ENCODE data around the gene SLC38A10. TPM values are rescaled to one million over a fixed set of nuclear protein-coding genes. Genes with fewer than 3 reads are reported as not detected.
A peak's percentile ranks its signal among the peaks of the same experiment; 100 is the strongest.

The SLC38A10 gene
- polyA plus RNA-seq, 1 of the 3 experiments (the other 2 are of a cell fraction) = 82.2 TPM

GRCh38 chr17:81307636-81308560 is 12.8 kb upstream of the SLC38A10 start:
- Histone ChIP-seq H3K79me2 (ENCODE audit: insufficient read depth) (no peaks in the 10 kb centered on the region), H3K9me3 (no peaks in the 10 kb centered on the region), H4K20me1 (ENCODE audit: insufficient read depth) (no peaks in the 10 kb centered on the region), H3K4me1 (ENCODE audit: control insufficient read depth in 1 of 2, insufficient read depth in 2 of 2, low read depth in 1 of 2, low read length in 1 of 2) (peaks cover 0 to 87% of the 10 kb centered on the region in 2 experiments; a peak in 2 of 4 replicates), H3K9ac (no peak overlapping the region), H3K4me3 (ENCODE audit: low read depth in 2 of 2, low read length in 1 of 2) (no peak overlapping the region), H2AFZ (ENCODE audit: low read depth) (no peak overlapping the region), H3F3A (replicated peaks; ENCODE audit: insufficient read depth) (no peaks in the 10 kb centered on the region), H3K27ac (ENCODE audit: low read depth in 2 of 2, low read length in 1 of 2) (peak overlapping the region in 1 of 2 experiments; percentile 5; a peak in 1 of 4 replicates), H3K4me2 (no peak overlapping the region), H3K9me2 (no peaks in the 10 kb centered on the region), H3K27me3 (ENCODE audit: insufficient read depth) (no peaks in the 10 kb centered on the region), H3K36me3 (replicated peaks in 1 of 2; ENCODE audit: control insufficient read depth in 1 of 2, insufficient read depth in 2 of 2, low read length in 1 of 2) (no peaks in the 10 kb centered on the region)
- CTCF ChIA-PET = interaction anchor here (0.6 to 17.2 kb wide), 13 partner anchors 9 to 177 kb away, joined by 3 to 295 read pairs (median 12); partner anchors contain the start of genes BAHCC1 and SLC38A10
- WGBS (ENCODE audit: low lambda C conversion rate) = 90% methylated on average over 15 of the region's 19 CpGs
- DNase-seq = no peak
- POLR2A ChIA-PET = interaction anchor here (1.1 kb wide), 1 partner anchor 12 kb away, joined by 3 read pairs; no protein-coding TSS in a partner anchor
- no peak for TF ChIP-seq ZBTB33 (IDR thresholded peaks at IDR 0.05; ENCODE audit: borderline replicate concordance, low read depth)
- no peak for TF ChIP-seq SMC3 (IDR thresholded peaks at IDR 0.05; ENCODE audit: low read depth, low read length)
- TF ChIP-seq NFIC (IDR thresholded peaks at IDR 0.05; ENCODE audit: borderline replicate concordance) = no peak
- TF ChIP-seq YY1 (IDR thresholded peaks at IDR 0.05; ENCODE audit: low read depth) = no peak
- no peak for TF ChIP-seq RXRA (IDR thresholded peaks at IDR 0.05; ENCODE audit: borderline replicate concordance, low read depth)
- no peak for TF ChIP-seq EZH2phosphoT487 (IDR thresholded peaks at IDR 0.05; ENCODE audit: borderline replicate concordance, low read depth)

GRCh38 chr17:81306898-81307510 is 11.9 kb upstream of the SLC38A10 start:
- H3K9me3 ChIP-seq = no peaks in the 10 kb centered on the region
- no peaks in the 10 kb centered on the region for H4K20me1 ChIP-seq (ENCODE audit: insufficient read depth)
- POLR2A ChIA-PET = interaction anchor here (1.5 kb wide), 1 partner anchor 11 kb away, joined by 6 read pairs; the partner anchor contains the start of gene SLC38A10

More at GRCh38 chr17:81306898-81307510, 11.9 kb upstream of the SLC38A10 start:
- H2AFZ ChIP-seq (ENCODE audit: low read depth) = no peak overlapping the region
- no peak overlapping the region for H3K4me2 ChIP-seq
- H3F3A ChIP-seq (replicated peaks; ENCODE audit: insufficient read depth) = no peaks in the 10 kb centered on the region
- CTCF ChIA-PET = interaction anchor here (0.7 to 17.2 kb wide), 7 partner anchors 11 to 178 kb away, joined by 3 to 295 read pairs (median 5); partner anchors contain the start of gene SLC38A10
- DNase-seq = no peak
- H3K9me2 ChIP-seq = no peaks in the 10 kb centered on the region
- no peak overlapping the region for H3K9ac ChIP-seq
- no peaks in the 10 kb centered on the region for H3K36me3 ChIP-seq (replicated peaks in 1 of 2; ENCODE audit: control insufficient read depth in 1 of 2, insufficient read depth in 2 of 2, low read length in 1 of 2)
- H3K79me2 ChIP-seq (ENCODE audit: insufficient read depth) = no peaks in the 10 kb centered on the region
- H3K27me3 ChIP-seq (ENCODE audit: insufficient read depth) = no peaks in the 10 kb centered on the region
- 87% methylated on average over 17 of the region's 17 CpGs for WGBS (ENCODE audit: low lambda C conversion rate)
- H3K4me3 ChIP-seq (ENCODE audit: low read depth in 2 of 2, low read length in 1 of 2) = no peak overlapping the region
- peak overlapping the region in 1 of 2 experiments; percentile 40; a peak in 1 of 4 replicates for H3K27ac ChIP-seq (ENCODE audit: low read depth in 2 of 2, low read length in 1 of 2)
- peaks cover 0 to 86% of the 10 kb centered on the region in 2 experiments; a peak in 2 of 4 replicates for H3K4me1 ChIP-seq (ENCODE audit: control insufficient read depth in 1 of 2, insufficient read depth in 2 of 2, low read depth in 1 of 2, low read length in 1 of 2)
- TF ChIP-seq GABPA (IDR thresholded peaks at IDR 0.05; ENCODE audit: low read depth) = no peak

Measured in SK-N-SH (cell line).